ENCODE measurements around the gene COL27A1.

DNA sequence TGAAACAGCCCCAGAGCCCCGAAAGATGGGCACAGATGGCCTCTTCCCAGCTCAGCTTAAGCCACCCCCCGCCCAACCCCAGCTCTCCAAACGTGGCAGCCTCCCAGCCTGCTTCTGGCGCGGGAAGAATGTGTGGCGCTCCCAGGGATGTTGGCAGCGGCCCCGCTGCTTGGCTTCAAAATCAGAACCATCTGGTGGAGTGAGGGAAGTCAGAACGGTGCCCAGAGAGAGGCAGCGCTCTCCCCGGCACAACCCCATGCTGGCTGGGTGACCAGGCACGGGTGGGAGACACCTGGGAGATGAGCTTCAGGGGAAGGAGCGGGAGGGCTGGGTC is 94.9 kb downstream of the COL27A1 start:
- TF ChIP-seq POLR2AphosphoS5 (IDR thresholded peaks at IDR 0.05; ENCODE audit: low read depth), result no peak
- TF ChIP-seq, protein P1, sequence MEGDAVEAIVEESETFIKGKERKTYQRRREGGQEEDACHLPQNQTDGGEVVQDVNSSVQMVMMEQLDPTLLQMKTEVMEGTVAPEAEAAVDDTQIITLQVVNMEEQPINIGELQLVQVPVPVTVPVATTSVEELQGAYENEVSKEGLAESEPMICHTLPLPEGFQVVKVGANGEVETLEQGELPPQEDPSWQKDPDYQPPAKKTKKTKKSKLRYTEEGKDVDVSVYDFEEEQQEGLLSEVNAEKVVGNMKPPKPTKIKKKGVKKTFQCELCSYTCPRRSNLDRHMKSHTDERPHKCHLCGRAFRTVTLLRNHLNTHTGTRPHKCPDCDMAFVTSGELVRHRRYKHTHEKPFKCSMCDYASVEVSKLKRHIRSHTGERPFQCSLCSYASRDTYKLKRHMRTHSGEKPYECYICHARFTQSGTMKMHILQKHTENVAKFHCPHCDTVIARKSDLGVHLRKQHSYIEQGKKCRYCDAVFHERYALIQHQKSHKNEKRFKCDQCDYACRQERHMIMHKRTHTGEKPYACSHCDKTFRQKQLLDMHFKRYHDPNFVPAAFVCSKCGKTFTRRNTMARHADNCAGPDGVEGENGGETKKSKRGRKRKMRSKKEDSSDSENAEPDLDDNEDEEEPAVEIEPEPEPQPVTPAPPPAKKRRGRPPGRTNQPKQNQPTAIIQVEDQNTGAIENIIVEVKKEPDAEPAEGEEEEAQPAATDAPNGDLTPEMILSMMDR (conservative IDR thresholded peaks at IDR 0.05; ENCODE audit: low read depth in 2 of 2), result no peak
- no peak for TF ChIP-seq CREB1 (CRISPR knock-in tag; IDR thresholded peaks at IDR 0.05; ENCODE audit: low read depth)

Measured in GM23338 (cell line).